HEK293 (cell line): ENCODE results near the gene PARP3.
A peak's percentile ranks its signal among the peaks of the same experiment; 100 is the strongest.

Experiments used
- CTCF ChIP-seq: fragments of 450-650 bp; formaldehyde crosslinking; IDR thresholded peaks from 2 replicates; pipeline ENCODE4 v1.5.1; 2016; ENCODE audit warnings: missing biosample characterization, missing genetic modification characterization
- KLF10 ChIP-seq: fragments of 450-650 bp; IDR thresholded peaks from 2 replicates; pipeline ENCODE4 v1.5.1; 2018; ENCODE audit warnings: missing biosample characterization, mild to moderate bottlenecking, missing genetic modification characterization
- OSR2 ChIP-seq: fragments of 450-650 bp; formaldehyde crosslinking; IDR thresholded peaks from 2 replicates; pipeline ENCODE4 v1.5.1; 2016; ENCODE audit warnings: missing biosample characterization, missing genetic modification characterization
- SP2 ChIP-seq: fragments of 450-650 bp; formaldehyde crosslinking; IDR thresholded peaks from 2 replicates; pipeline ENCODE4 v1.5.1; 2016; ENCODE audit warnings: missing biosample characterization, missing genetic modification characterization
- ZFP41 ChIP-seq: fragments of 450-650 bp; formaldehyde crosslinking; IDR thresholded peaks from 2 replicates; pipeline ENCODE4 v1.5.1; 2016; ENCODE audit warnings: missing biosample characterization, missing genetic modification characterization, borderline replicate concordance
- ZNF175 ChIP-seq: fragments of 450-650 bp; formaldehyde crosslinking; IDR thresholded peaks from 2 replicates; pipeline ENCODE4 v1.5.1; 2016; ENCODE audit warnings: missing biosample characterization, missing genetic modification characterization
- ZNF580 ChIP-seq: fragments of 450-650 bp; formaldehyde crosslinking; IDR thresholded peaks from 2 replicates; pipeline ENCODE4 v1.5.1; 2016; ENCODE audit warnings: missing biosample characterization, missing genetic modification characterization
- ZNF629 ChIP-seq: fragments of 450-650 bp; formaldehyde crosslinking; IDR thresholded peaks from 2 replicates; pipeline ENCODE4 v1.5.1; 2017; ENCODE audit warnings: missing biosample characterization, missing genetic modification characterization
- ZSCAN30 ChIP-seq: fragments of 450-650 bp; IDR thresholded peaks from 2 replicates; pipeline ENCODE4 v1.5.1; 2018; ENCODE audit warnings: missing biosample characterization, mild to moderate bottlenecking, missing genetic modification characterization, moderate library complexity

GRCh38 chr3:51953445-51953844 lies 11.3 kb downstream of the PARP3 start:
- TF ChIP-seq CTCF (tag by site-specific recombination) (no peak), OSR2 (tag by site-specific recombination) (no peak), KLF10 (no peak), ZNF629 (peak; percentile 67), ZFP41 (tag by site-specific recombination) (no peak), ZNF175 (no peak), ZNF580 (no peak), SP2 (tag by site-specific recombination) (no peak), ZSCAN30 (no peak)
